ENCODE measurements around the gene ACP3.
"Not testable (repeated sequence)": the region's sequence is repeated elsewhere in the genome, so short reads cannot be mapped to it uniquely, and the experiment has no call there.

ACP3 gene, protein sequence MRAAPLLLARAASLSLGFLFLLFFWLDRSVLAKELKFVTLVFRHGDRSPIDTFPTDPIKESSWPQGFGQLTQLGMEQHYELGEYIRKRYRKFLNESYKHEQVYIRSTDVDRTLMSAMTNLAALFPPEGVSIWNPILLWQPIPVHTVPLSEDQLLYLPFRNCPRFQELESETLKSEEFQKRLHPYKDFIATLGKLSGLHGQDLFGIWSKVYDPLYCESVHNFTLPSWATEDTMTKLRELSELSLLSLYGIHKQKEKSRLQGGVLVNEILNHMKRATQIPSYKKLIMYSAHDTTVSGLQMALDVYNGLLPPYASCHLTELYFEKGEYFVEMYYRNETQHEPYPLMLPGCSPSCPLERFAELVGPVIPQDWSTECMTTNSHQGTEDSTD

GRCh38 chr3:132317229-132317948 is at the start of gene ACP3:
Gene ACP3, plus strand, starts transcription at chr3:132317407. Its CDS starts 50 bp downstream, at chr3:132317457.
- peak; percentile 38 for DNase-seq (ENCODE audit: low spot score)

DNA sequence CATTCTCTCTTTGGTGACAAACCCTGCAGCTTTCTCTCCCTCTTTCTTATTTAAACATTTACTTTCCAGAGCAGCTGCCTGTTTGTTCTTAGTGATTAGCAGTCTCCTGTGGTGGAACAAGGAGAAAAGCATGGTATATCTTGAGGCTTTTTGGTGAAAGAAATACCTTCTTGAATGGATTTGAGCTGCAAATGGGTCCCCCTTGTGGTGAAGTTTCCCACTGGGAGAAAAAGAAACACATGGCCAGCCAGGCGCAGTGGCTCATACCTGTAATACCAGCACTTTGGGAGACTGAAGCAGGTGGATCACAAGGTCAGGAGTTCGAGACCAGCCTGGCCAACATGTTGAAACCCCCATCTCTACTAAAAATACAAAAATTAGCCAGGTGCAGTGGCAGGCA is 48.3 kb upstream of the ACP3 start:
- DNase-seq (ENCODE audit: low spot score), result no peak

- no peak for DNase-seq (ENCODE audit: low spot score)
Measured at GRCh38 chr3:132273036-132273435, 44.2 kb upstream of the ACP3 start.

DNA sequence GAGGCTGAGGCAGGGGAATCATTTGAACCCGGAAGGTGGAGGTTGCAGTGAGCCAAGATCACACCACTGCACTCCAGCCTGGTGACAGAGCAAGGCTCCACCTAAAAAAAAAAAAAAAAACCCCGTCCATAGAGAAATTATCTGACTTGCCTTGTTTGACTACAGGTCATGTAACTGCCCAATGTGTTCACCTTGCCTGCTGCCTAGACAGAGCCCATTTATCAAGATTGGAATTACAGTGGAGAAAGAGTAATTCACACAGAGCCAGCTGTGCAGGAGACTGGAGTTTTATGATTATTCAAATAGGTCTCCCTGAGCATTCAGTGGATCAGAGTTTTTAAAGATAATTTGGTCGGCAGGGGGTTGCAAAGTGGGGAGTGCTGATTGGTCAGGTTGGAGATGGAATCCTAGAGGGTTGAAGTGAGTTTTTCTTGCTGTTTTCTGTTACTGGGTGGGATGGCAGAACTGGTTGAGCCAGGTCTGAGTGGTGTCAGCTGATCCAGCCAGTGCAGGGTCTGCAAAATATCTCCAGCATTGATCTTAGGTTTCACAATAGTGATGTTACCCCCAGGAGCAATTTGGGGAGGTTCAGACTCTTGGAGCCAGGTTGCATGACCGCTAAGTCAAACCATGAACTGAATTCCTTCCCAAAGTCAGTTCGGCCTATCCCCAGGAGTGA is 40.8 kb upstream of the ACP3 start:
- DNase-seq (ENCODE audit: low spot score), result no peak

DNA sequence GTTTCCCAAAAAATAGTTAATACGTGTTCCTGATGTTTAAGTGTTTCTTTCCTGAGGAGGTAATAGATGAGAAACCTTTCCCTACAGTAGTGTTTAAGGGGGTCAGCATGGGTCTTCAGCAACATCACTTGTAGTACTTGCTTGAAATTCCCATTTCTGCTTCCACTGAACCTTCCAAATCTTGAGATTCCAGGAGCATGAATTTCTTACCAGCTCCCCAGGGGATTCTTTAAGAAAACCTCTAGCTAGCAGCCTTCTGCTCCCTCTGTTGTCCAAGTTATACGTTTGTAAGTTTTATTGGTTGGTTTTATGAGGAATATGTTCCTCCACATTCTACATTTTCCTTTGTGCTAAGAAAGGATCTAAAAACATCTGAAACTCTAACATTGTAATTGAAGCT is 38.2 kb upstream of the ACP3 start:
- DNase-seq (ENCODE audit: low spot score), result no peak

- no peak for DNase-seq (ENCODE audit: low spot score)
Measured at GRCh38 chr3:132283440-132283839, 33.8 kb upstream of the ACP3 start.

DNA sequence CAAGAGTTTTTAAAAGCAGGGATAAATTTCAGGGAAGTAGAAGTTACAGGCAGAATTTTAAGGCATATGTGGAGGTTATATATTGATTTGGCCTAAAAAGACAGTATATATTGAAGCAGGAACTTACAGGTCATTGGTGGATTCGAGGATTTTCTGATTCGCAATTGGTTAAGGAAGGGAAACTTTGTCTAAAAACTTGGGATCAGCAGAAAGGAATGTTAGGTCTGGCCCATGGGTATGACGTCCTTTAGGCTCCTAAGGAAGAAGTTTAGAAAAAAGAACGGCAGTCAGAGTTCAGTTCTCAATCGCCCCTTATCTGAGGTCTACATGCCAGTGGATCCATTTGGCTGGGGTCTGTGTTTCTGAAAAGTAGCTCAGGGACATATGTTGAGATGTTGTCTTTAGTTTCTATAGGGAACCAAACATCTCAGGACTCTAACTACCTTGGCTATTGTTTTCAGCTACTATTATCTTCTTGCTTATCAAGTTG is 33.2 kb upstream of the ACP3 start:
- no peak for DNase-seq (ENCODE audit: low spot score)

GRCh38 chr3:132284781-132285619 is 32.2 kb upstream of the ACP3 start:
- DNase-seq (ENCODE audit: low spot score), result no peak

- no peak for DNase-seq (ENCODE audit: low spot score)
Measured at GRCh38 chr3:132285620-132285945, 31.6 kb upstream of the ACP3 start.

DNA sequence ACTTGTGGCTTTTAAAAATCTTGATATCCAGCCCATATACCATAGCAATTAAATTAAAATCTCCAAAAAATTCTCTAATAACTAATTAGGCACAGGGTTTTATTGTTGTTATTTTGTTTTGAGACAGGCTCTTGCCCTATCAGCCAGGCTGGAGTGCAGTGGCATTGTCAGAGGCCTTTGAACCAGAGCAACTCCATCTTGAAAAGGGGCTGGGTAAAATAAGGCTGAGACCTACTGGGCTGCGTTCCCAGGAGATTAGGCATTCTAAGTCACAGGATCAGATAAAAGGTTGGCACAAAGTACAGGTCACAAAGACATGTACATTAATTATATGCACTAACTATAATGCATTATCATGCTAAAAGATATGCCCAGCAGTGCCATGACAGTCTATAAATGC is 31.2 kb upstream of the ACP3 start:
- DNase-seq (ENCODE audit: low spot score), result no peak

DNA sequence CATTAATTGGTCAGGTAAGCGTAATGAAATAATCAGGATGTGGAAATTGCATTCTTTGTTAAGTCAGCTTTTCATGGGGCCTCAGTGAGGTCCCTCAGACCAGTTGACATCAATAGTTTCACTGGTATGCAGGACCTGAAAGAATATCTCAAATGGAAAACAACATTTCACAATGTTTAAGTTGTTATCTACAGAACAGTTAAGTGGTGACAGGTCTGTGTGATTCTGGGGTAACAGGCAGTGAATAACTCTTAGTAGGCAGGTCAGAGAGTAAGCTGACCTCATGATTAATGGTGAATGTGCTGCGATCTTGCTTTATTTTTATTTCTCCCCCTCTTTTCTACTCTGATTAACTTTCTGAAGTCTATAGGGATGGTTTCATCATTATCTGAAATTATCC is 28.9 kb upstream of the ACP3 start:
- DNase-seq (ENCODE audit: low spot score), result no peak

DNA sequence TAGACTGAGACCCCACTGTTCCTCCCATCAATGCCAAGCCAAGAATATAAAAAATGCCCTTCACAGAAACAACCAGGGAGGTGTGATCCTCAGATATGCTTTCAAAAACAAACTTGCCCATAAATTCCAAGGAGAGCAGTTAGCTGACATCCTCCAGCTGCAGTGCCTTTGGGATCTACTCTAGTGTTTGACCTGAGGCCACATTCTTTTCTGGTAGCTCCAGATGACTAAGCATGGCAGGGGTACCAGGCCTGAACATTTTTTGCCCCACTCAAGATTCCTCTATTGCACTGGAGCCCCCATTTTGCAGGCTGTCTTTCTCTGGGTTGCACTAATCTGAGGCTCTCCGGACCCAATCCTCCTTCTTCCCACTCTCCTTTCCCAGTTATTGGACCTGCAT is 27.9 kb upstream of the ACP3 start:
- no peak for DNase-seq (ENCODE audit: low spot score)

DNA sequence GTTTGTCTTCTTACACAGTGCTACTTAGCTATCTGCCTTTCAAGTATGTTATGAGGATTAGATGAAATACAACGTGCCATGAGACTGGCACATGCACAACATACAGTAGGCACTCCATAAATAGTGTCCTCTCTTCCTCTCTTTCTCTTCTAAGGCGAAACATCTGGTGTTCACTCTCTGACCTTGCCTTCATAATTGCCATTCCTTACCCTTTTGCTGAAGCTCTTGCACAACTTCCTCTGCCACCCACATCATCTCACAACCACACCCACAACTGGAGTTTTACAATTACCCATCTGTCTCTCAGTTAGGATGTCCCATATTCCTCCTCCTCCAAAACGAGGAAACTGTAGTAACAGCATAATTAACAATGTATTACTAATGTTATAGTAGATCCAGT is 26.4 kb upstream of the ACP3 start:
- DNase-seq (ENCODE audit: low spot score), result peak; percentile 96

GRCh38 chr3:132292042-132292441 is 25.2 kb upstream of the ACP3 start:
- no peak for DNase-seq (ENCODE audit: low spot score)

DNA sequence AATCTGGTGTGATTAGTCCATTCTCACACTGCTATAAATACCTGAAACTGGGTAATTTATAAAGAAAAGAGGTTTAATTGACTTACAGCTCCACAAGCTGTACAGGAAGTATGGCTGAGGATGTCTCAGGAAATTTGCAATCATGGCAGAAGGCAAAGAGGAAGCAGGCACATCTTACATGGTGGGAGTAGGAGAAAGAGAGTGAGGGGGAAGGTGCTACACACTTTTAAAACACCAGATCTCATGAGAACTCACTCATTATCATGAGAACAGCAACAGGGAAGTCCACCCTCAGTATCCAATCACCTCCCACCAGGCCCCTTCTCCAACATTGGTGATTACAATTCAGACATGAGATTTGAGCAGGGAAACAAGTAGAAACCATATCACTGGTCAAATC is 24.0 kb upstream of the ACP3 start:
- DNase-seq (ENCODE audit: low spot score), result no peak

GRCh38 chr3:132294906-132295305 is 22.3 kb upstream of the ACP3 start:
- DNase-seq (ENCODE audit: low spot score), result no peak

GRCh38 chr3:132303336-132304201 is 13.6 kb upstream of the ACP3 start:
- not testable (repeated sequence) for DNase-seq (ENCODE audit: low spot score)

DNA sequence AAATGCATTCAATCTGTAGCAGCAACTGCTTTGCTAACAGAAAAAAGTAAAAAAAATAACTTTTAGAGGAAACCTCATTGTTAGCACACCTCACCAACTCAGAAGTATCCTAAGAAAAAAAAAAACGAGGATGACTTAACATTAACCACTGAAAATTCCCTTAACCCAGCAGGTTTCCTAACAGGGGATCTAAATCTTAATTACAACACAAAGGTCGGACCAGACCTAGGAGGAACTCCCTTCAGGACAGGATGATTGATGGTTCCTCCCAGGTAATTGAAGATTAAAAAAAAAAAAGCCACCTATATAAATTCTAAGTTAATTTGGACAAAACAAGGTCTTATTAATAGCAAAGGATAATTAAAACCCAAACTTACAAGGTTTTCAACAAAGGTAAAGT is 12.9 kb upstream of the ACP3 start:
- DNase-seq (ENCODE audit: low spot score), result not testable (repeated sequence)

DNA sequence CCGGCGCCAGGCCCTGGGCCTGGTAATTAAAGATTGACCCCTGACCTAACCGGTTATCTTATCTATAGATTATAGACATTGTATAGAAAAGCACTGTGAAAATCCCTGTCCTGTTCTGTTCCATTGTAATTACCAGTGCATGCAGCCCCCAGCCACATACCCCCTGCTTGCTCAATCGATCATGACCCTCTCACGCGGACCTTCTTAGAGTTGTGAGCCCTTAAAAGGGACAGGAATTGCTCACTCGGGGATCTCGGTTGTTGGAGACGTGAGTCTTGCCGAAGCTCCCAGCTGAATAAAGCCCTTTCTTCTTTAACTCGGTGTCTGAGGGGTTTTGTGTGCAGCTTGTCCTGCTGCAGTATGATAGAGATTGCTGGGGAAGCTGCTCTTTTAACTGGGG is 7.2 kb upstream of the ACP3 start:
- not testable (repeated sequence) for DNase-seq (ENCODE audit: low spot score)

- DNase-seq (ENCODE audit: low spot score), result no peak
Measured at GRCh38 chr3:132311316-132311715, 5.9 kb upstream of the ACP3 start.

DNA sequence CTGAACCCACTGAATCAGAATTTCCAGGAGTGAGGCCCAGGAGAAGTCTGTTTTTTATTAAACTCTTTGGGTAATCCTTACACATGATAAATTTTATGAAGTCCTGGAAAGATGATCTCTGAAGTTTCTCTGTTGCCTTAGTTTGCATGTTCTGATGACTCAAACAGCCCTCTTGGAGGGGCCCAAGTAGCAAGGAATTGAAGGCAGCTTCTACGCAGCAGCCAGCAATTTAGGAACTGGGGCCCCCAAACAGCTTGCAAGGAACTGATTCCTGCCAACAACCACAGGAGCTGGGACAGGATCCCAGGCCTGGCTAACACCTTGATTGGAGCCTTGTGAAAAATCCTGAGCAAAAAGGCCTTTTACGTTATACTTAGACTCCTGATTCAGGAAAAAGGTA is 5.4 kb upstream of the ACP3 start:
- no peak for DNase-seq (ENCODE audit: low spot score)

All from COLO829 (cell line).